H1 (cell line): ENCODE results near the gene RPS19. TPM values are rescaled to one million over a fixed set of nuclear protein-coding genes. Genes with fewer than 3 reads are reported as not detected.

Source experiments
- CTCF ChIA-PET: fragments of 300-600 bp; sonication (Branson Sonifier 250); formaldehyde crosslinking; loops from one replicate; lab custom pipeline; 2021; ENCODE audit not compliant: partially characterized antibody; lab: Charles Lee
- POLR2A ChIA-PET: fragments of 300-600 bp; sonication (Branson Sonifier 250); formaldehyde crosslinking; loops from one replicate; lab custom pipeline; 2021; ENCODE audit warnings: inconsistent platforms; ENCODE audit not compliant: partially characterized antibody; lab: Charles Lee
- DNase-seq, 2 experiments: peaks; one replicate each; pipeline versions ENCODE4 v3.0.0 to v3.0.0-alpha.2; 2010 to 2022; ENCODE audit warnings: low spot score in 2 of 2, low read depth in 1 of 2, mixed read lengths in 1 of 2
- FAIRE-seq: peaks from 2 replicates; lab custom pipeline; 2011; peaks lifted over from hg19 to GRCh38; lab: Jason Lieb, UNC
- H2AFZ ChIP-seq: 2 replicates; pipeline ENCODE4 v1.8.1; 2012; ENCODE audit warnings: low read length, inconsistent platforms
- H2AK5ac ChIP-seq: 2 replicates; pipeline ENCODE4 v1.6.1; 2013; ENCODE audit warnings: low read depth, low read length
- H2BK120ac ChIP-seq: replicated peaks from 2 replicates; pipeline ENCODE3; 2013; ENCODE audit warnings: low read depth, low read length, inconsistent platforms
- H2BK12ac ChIP-seq: 2 replicates; pipeline ENCODE4 v1.6.1; 2013; ENCODE audit warnings: low read depth, low read length
- H2BK15ac ChIP-seq: 2 replicates; pipeline ENCODE4 v1.6.1; 2013; ENCODE audit warnings: low read length
- H2BK20ac ChIP-seq: 2 replicates; pipeline ENCODE4 v1.6.1; 2013; ENCODE audit warnings: low read length
- H2BK5ac ChIP-seq: 2 replicates; pipeline ENCODE4 v1.6.1; 2013; ENCODE audit warnings: low read depth, low read length
- H3K14ac ChIP-seq: 2 replicates; pipeline ENCODE4 v1.6.1; 2013; ENCODE audit warnings: inconsistent platforms; ENCODE audit not compliant: insufficient read length
- H3K18ac ChIP-seq: 2 replicates; pipeline ENCODE4 v1.6.1; 2013; ENCODE audit warnings: low read length; ENCODE audit errors: extremely low read depth
- H3K23ac ChIP-seq: 2 replicates; pipeline ENCODE4 v1.6.1; 2013; ENCODE audit warnings: inconsistent platforms; ENCODE audit not compliant: insufficient read length
- H3K23me2 ChIP-seq: 2 replicates; pipeline ENCODE4 v1.6.1; 2013; ENCODE audit warnings: low read depth, low read length
- H3K27ac ChIP-seq: 2 replicates; pipeline ENCODE4 v1.6.1; 2011; ENCODE audit warnings: low read depth, low read length, inconsistent platforms
- H3K27me3 ChIP-seq, 4 experiments: replicated peaks in 1 of 4; 1 replicate in 1 of 4; 2 replicates in 3 of 4; pipeline versions ENCODE4 v1.6.1 to v1.8.1; 2011 to 2013; ENCODE audit warnings: low read length in 3 of 4, mild to moderate bottlenecking in 3 of 4, inconsistent platforms in 2 of 4, mixed read lengths in 2 of 4, moderate library complexity in 1 of 4; ENCODE audit not compliant: control insufficient read depth in 3 of 4, insufficient read depth in 3 of 4; ENCODE audit errors: extremely low read depth in 1 of 4
- H3K36me3 ChIP-seq, 4 experiments: 2 replicates each; pipeline versions ENCODE4 v1.6.1 to v1.8.1; 2011 to 2013; ENCODE audit warnings: mild to moderate bottlenecking in 4 of 4, low read length in 3 of 4, moderate library complexity in 2 of 4, control low read depth in 1 of 4, inconsistent platforms in 1 of 4; ENCODE audit not compliant: insufficient read depth in 4 of 4, control insufficient read depth in 2 of 4
- H3K4ac ChIP-seq: replicated peaks from 2 replicates; pipeline ENCODE3; 2013; ENCODE audit warnings: low read length, low read depth, mixed read lengths, inconsistent platforms; ENCODE audit not compliant: insufficient read length
- H3K4me1 ChIP-seq, 4 experiments: replicated peaks in 1 of 4; 1 replicate in 1 of 4; 2 replicates in 3 of 4; pipeline versions ENCODE4 v1.6.1 to v1.8.1; 2011 to 2013; ENCODE audit warnings: low read length in 3 of 4, inconsistent platforms in 2 of 4, mixed read lengths in 1 of 4; ENCODE audit not compliant: insufficient read depth in 4 of 4, control insufficient read depth in 3 of 4
- H3K4me2 ChIP-seq, 2 experiments: 2 replicates each; pipeline versions ENCODE4 v1.6.1 to v1.8.1; 2011 to 2013; ENCODE audit warnings: low read depth in 2 of 2, low read length in 2 of 2, control low read depth in 1 of 2, inconsistent platforms in 1 of 2, mild to moderate bottlenecking in 1 of 2; ENCODE audit not compliant: insufficient read depth in 1 of 2
- H3K4me3 ChIP-seq, 4 experiments: fragments of 200-600, 300-600 bp in 1 of 4; sonication (generic), shearing (Covaris generic), sonication (Bioruptor Twin) in 1 of 4; 2 replicates each; pipeline versions ENCODE4 v1.5.1 to v1.8.1; 2011 to 2016; ENCODE audit warnings: low read length in 4 of 4, low read depth in 3 of 4, control low read depth in 2 of 4, inconsistent platforms in 2 of 4, mild to moderate bottlenecking in 2 of 4, mixed read lengths in 1 of 4, moderate library complexity in 1 of 4; ENCODE audit not compliant: insufficient read depth in 2 of 4; ENCODE audit errors: extremely low read depth in 1 of 4
- H3K56ac ChIP-seq: replicated peaks from 2 replicates; pipeline ENCODE3; 2013; ENCODE audit warnings: low read depth, mild to moderate bottlenecking, mixed read lengths, low read length, inconsistent platforms; ENCODE audit not compliant: insufficient read length
- H3K79me1 ChIP-seq: 2 replicates; pipeline ENCODE4 v1.6.1; 2013; ENCODE audit warnings: low read depth, low read length, control low read depth
- H3K79me2 ChIP-seq, 2 experiments: 2 replicates each; pipeline versions ENCODE4 v1.6.1 to v1.8.1; 2012 to 2013; ENCODE audit warnings: low read length in 2 of 2, mild to moderate bottlenecking in 2 of 2, inconsistent platforms in 1 of 2; ENCODE audit not compliant: insufficient read depth in 2 of 2, control insufficient read depth in 1 of 2
- H3K9ac ChIP-seq, 4 experiments: replicated peaks in 1 of 4; 1 replicate in 1 of 4; 2 replicates in 3 of 4; pipeline versions ENCODE4 v1.6.1 to v1.8.1; 2011 to 2013; ENCODE audit warnings: low read depth in 3 of 4, low read length in 3 of 4, control low read depth in 2 of 4, mild to moderate bottlenecking in 2 of 4, moderate library complexity in 2 of 4, inconsistent platforms in 1 of 4; ENCODE audit errors: extremely low read depth in 1 of 4
- H3K9me3 ChIP-seq, 2 experiments: 2 replicates each; pipeline versions ENCODE4 v1.6.1 to v1.8.1; 2012 to 2013; ENCODE audit warnings: mild to moderate bottlenecking in 2 of 2, moderate library complexity in 2 of 2, control low read depth in 1 of 2, inconsistent platforms in 1 of 2, low read depth in 1 of 2, low read length in 1 of 2, mixed read lengths in 1 of 2; ENCODE audit not compliant: insufficient read depth in 2 of 2
- H4K20me1 ChIP-seq, 2 experiments: replicated peaks in 1 of 2; 2 replicates each; pipeline versions ENCODE3 to v1.8.1; 2011 to 2013; ENCODE audit warnings: inconsistent platforms in 2 of 2, low read length in 2 of 2, mild to moderate bottlenecking in 1 of 2; ENCODE audit not compliant: insufficient read depth in 2 of 2, control insufficient read depth in 1 of 2
- H4K5ac ChIP-seq: 2 replicates; pipeline ENCODE4 v1.6.1; 2013; ENCODE audit warnings: low read length, low read depth, mixed read lengths, inconsistent platforms; ENCODE audit not compliant: insufficient read length
- H4K8ac ChIP-seq: 2 replicates; pipeline ENCODE4 v1.8.0; 2013; ENCODE audit warnings: mild to moderate bottlenecking, moderate library complexity, low read length, inconsistent platforms; ENCODE audit not compliant: insufficient read depth; ENCODE audit errors: extremely low read depth
- H4K91ac ChIP-seq: replicated peaks from 2 replicates; pipeline ENCODE3; 2013; ENCODE audit warnings: low read length, mixed read lengths, inconsistent platforms; ENCODE audit not compliant: insufficient read length
- CTCF ChIP-seq, 3 experiments: IDR thresholded peaks; 1 replicate in 2 of 3; 2 replicates in 1 of 3; pipeline versions ENCODE4 v1.5.1 to v1.6.1; 2011; ENCODE audit warnings: low read length in 3 of 3, mild to moderate bottlenecking in 3 of 3, inconsistent platforms in 2 of 3, low read depth in 1 of 3, moderate library complexity in 1 of 3; ENCODE audit not compliant: insufficient read depth in 1 of 3; ENCODE audit errors: control extremely low read depth in 1 of 3
- GTF2F1 ChIP-seq: IDR thresholded peaks from 2 replicates; pipeline ENCODE4 v1.6.1; 2012; ENCODE audit warnings: low read depth, low read length, improper control_type of control experiment, borderline replicate concordance
- JUND ChIP-seq: IDR thresholded peaks from 2 replicates; pipeline ENCODE4 v1.6.1; 2011; ENCODE audit warnings: mild to moderate bottlenecking, improper control_type of control experiment, low read length
- POLR2AphosphoS5 ChIP-seq: IDR thresholded peaks from 2 replicates; pipeline ENCODE4 v1.6.1; 2011; ENCODE audit warnings: low read depth, low read length
- POU5F1 ChIP-seq: IDR thresholded peaks from 2 replicates; pipeline ENCODE4 v1.6.1; 2011; ENCODE audit warnings: low read depth, mild to moderate bottlenecking, low read length, moderate library complexity
- SRF ChIP-seq: IDR thresholded peaks from 2 replicates; pipeline ENCODE4 v1.6.1; 2011; ENCODE audit warnings: mild to moderate bottlenecking, low read depth, low read length, moderate library complexity
- WGBS, 2 experiments: shearing (Covaris generic) in 1 of 2; methylation state at CpG; one replicate each; pipeline versions ENCODE4 v1.1.6 to v1.1.7; 2013 to 2015; ENCODE audit warnings: low lambda C conversion rate in 2 of 2, mixed read lengths in 2 of 2, inconsistent platforms in 1 of 2, low coverage in 1 of 2, missing lambda C conversion rate in 1 of 2; ENCODE audit not compliant: insufficient replicate concordance in 2 of 2, insufficient coverage in 1 of 2, insufficient read length in 1 of 2; ENCODE audit errors: extremely low coverage in 1 of 2, missing lambda C conversion rate in 1 of 2; 5-methylcytosine and 5-hydroxymethylcytosine counted together
- polyA plus RNA-seq, 7 experiments: library from polyadenylated mRNA; depleted of rRNA in 3 of 7; stranded (reverse) in 5 of 7; unstranded in 2 of 7; fragments of >200 nt in 5 of 7; fragments of 200-250 nt in 2 of 7; gene quantifications; 1 replicate in 5 of 7; 2 replicates in 1 of 7; 4 replicates in 1 of 7; pipeline versions ENCODE4 v1.2.1 to v1.2.3, GENCODE V29; 2011 to 2013; ENCODE audit warnings: missing spikeins in 2 of 7, mixed read lengths in 2 of 7
- total RNA-seq: library from RNA; stranded (reverse); fragmentation: NEBNext Ultra II Directional; extraction: Animal tissue kit (Norgen Biotek cat#: 25700); gene quantifications from 2 replicates; pipeline ENCODE4 v1.2.1, GENCODE V29; 2021

The RPS19 gene
- total and polyA plus RNA-seq, 2 of the 8 experiments (the other 6 are each of a cell fraction or from before 2014, with no cell fraction given): 2,817 to 5,751 TPM

GRCh38 chr19:41906916-41907680 lies 47.0 kb downstream of the RPS19 start:
- ChIA-PET CTCF (interaction anchor here (0.7 to 3.0 kb wide), 6 partner anchors 12 to 372 kb away, joined by 3 to 11 read pairs (median 4); no protein-coding TSS in a partner anchor), POLR2A (interaction anchor here (0.6 to 13.1 kb wide), 7 partner anchors 8 to 47 kb away, joined by 3 to 167 read pairs (median 7); partner anchors contain the start of gene RPS19)
- no peak overlapping the region for H3K4me3 ChIP-seq
- no peak overlapping the region for H2AK5ac ChIP-seq
- H4K91ac ChIP-seq: no peak overlapping the region
- H3K4ac ChIP-seq: no peak overlapping the region
- H3K56ac ChIP-seq: no peak overlapping the region
- H3K18ac ChIP-seq: no peak overlapping the region
- no peak overlapping the region for H2BK120ac ChIP-seq
- no peak overlapping the region for H2AFZ ChIP-seq
- TF ChIP-seq SRF (no peak), JUND (no peak), GTF2F1 (no peak), CTCF (IDR thresholded peaks at IDR 0.05; ENCODE audit: control extremely low read depth in 1 of 3, insufficient read depth in 1 of 3, low read depth in 1 of 3, low read length in 3 of 3) (no peak), POU5F1 (no peak), POLR2AphosphoS5 (no peak)
- no peak overlapping the region for H3K27ac ChIP-seq
- no peak overlapping the region for H3K14ac ChIP-seq
- H3K27me3 ChIP-seq: peaks cover 20 to 29% (median 26%) of the 10 kb centered on the region in 4 experiments
- H2BK5ac ChIP-seq: no peak overlapping the region
- H3K23ac ChIP-seq: no peak overlapping the region
- no peak overlapping the region for H2BK20ac ChIP-seq
- no peaks in the 10 kb centered on the region for H3K79me2 ChIP-seq
- no peak overlapping the region for H2BK15ac ChIP-seq
- no peak overlapping the region for H4K8ac ChIP-seq
- H3K4me2 ChIP-seq: no peak overlapping the region
- H3K79me1 ChIP-seq: peaks cover 2% of the 10 kb centered on the region; the same call in 1 of the 2 replicates
- no peak overlapping the region for H2BK12ac ChIP-seq
- peaks cover 2% of the 10 kb centered on the region; the same call in 1 of the 2 replicates for H3K23me2 ChIP-seq
- H4K20me1 ChIP-seq: peaks cover 5 to 19% of the 10 kb centered on the region in 2 experiments
- H3K4me1 ChIP-seq: peaks cover 0 to 4% (median under 1%) of the 10 kb centered on the region in 4 experiments; a peak in 5 of 7 replicates
- H3K36me3 ChIP-seq: peaks cover 2 to 16% (median 11%) of the 10 kb centered on the region in 4 experiments
- H3K9me3 ChIP-seq: no peaks in the 10 kb centered on the region
- WGBS, 2 experiments: 82% methylated on average over 19 of the region's 21 CpGs; no CpG with 5 or more reads in 1 of the 2 experiments
- no peak overlapping the region for H3K9ac ChIP-seq
- no peak for FAIRE-seq
- no peak overlapping the region for H4K5ac ChIP-seq
- DNase-seq: no peak
